GM23248 (cell line): ENCODE results near the gene GPR137C.

Source experiments
- EZH2 ChIP-seq: fragments of 200-600 bp; sonication (generic); IDR thresholded peaks from 2 replicates; pipeline ENCODE4 v1.6.1; 2018; ENCODE audit warnings: antibody characterized with exemption, mild to moderate bottlenecking; ENCODE audit not compliant: insufficient read depth, poor library complexity, severe bottlenecking
- EZH2phosphoT487 ChIP-seq: fragments of 200-600 bp; sonication (generic); IDR thresholded peaks from 2 replicates; pipeline ENCODE4 v1.6.1; 2018; ENCODE audit warnings: antibody characterized with exemption, moderate library complexity, mild to moderate bottlenecking, low read depth; ENCODE audit not compliant: insufficient read depth

GRCh38 chr14:52546318-52546670, 6.3 kb upstream of the GPR137C start:
- TF ChIP-seq EZH2phosphoT487 (no peak), EZH2 (no peak)
